HG03060 (cell line): ENCODE data around the gene NAA40.

ENCODE experiments used
- ATAC-seq: cut with Tn5 transposase; IDR thresholded peaks from one replicate; pipeline ENCODE4 v1.9.1; 2021; ENCODE audit warnings: low read depth, moderate number of reproducible peaks; ENCODE audit not compliant: unreplicated experiment

Gene NAA40

DNA sequence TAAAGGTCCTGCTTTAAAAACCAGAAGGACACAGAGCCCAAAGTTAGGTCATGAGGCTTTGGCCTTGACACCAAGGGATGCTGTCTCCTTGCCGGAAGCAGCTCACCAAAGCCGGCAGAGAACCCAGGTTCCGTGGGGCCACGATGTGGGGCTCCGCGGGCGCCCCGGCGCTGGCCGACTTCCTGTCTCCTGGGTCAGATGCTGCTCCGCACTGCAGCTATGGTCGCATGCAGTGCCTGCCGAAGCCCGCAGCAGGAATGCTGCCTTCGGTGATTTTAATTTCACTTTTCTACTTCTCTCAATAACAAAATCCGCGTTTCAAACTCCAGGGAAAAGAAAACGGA lies 47.0 kb downstream of the NAA40 start:
- no peak for ATAC-seq

DNA sequence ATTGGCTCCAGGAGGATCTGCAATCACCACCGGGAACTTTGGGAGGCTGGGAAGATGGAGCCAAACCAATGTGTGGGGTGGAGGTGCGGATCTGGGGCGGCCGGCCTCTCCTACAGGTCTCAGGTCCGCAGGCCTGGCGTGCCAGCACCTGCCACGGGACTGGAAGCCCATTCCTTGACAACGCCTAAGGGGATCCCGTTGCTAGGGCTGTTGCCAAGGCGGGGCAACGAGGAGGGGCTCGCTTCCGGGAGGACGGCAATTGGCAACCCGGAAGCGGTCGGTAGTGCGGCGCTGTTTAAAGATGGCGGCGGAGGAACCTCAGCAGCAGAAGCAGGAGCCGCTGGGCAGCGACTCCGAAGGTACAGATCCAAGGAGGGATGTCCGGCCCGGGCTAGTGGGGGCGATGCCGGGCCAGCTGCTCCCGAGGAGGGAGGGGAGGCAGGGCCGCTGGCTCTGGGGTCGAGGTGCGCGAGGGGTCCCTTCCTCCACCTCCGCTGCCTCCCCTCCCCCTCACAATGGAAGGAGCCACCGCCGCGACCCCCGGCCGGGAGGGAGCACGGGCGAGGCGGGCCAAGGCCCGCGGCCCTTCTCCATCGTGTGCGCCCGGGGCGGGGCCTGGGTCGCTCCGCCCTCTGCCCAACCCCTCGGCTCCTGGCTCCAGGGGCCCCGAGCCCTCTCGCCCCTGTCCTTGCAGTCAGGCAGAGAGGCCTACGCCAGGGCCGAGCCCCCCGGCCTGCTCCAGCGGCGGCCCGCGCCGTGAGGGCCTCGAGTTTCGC lies 47.5 kb downstream of the NAA40 start, which contains the start of gene OTUB1:
TSS of gene OTUB1 (plus strand) at position 283 of the 776 bp plus-strand sequence. CDS start at position 302, 19 bp downstream.
- ATAC-seq = no peak

DNA sequence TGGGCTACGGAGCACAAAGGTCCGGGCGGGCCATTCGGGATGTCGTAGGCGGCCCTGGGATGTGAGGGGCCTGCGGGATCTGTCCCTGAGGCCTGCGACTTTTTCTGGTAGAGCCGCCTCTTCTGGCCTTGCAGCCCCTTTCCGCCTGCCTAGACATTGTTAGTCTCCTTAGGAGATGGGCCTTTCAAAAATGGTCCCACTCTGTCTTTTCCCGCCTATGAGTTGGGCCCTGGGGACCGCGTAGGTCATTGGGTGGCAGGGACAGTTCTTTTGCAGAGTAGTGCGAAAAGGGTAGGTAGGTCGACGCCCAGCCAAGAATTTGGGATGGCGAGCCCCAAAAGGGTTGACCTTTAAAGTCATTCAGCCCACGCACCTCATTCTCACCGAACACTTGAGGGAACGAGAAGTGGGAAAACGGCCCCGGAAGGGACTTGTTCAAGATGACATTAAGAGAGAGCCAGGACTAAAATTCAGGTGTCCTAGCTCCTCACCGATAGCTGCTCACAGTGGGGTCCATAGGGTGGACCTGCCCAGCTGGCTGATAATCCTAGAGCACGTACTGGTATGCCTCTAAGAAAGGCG lies 48.2 kb downstream of the NAA40 start:
- ATAC-seq = no peak

DNA sequence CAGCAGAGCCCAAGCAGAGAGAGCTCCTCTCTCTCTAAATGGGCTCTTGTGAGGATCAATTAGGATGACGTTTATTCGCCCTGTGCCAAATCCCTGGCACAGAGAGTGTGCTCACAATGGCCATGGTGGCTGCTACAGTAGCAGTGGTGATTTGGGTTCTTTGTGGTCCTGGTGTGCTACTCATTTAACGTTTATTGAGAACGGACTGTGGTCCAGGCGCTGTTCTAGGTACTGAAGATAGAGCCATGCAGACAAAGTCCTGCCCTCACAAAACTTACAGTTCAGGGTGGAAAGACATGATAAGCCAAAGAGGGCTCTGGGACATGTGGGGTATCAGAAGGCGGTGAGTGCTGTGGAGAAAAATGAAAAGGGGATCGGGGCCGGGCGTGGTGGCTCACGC lies 52.8 kb downstream of the NAA40 start:
- no peak for ATAC-seq

DNA sequence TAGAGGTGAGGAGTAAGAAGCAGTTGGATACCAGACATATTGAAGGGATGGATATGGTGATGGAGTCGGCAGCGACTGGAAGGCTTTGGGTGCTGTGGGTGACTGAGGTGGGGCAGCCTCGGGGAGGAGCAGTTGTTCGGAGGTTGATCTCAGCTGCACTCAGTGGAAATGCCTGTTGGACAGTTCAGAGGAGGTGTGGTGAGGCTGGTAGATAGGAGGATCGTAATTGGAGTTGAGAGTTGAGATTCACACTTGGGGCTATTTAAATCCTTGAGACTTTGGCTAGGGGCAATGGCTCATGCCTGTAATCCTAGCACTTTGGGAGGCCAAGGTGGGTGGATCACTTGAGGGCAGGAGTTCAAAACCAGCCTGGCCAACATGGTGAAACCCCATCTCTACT lies 54.3 kb downstream of the NAA40 start:
- no peak for ATAC-seq

DNA sequence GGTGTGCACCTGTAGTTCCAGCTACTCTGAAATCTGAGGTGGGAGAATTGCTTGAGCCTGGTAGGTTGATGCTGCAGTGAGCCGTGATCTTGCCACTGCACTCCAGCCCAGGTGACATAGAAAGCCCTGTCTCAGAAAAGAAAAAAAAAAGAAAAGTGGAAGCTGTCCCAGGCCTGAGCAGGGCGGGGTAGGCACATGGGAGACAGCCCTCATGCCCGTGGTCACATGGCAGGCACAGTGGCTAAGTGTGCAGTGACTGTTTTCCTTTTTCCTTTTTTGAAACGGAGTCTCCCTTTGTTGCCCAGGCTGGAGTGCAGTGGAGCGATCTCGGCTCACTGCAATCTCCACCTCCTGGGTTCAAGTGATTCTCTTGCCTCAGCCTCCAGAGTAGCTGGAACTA lies 55.2 kb downstream of the NAA40 start:
- no peak for ATAC-seq

DNA sequence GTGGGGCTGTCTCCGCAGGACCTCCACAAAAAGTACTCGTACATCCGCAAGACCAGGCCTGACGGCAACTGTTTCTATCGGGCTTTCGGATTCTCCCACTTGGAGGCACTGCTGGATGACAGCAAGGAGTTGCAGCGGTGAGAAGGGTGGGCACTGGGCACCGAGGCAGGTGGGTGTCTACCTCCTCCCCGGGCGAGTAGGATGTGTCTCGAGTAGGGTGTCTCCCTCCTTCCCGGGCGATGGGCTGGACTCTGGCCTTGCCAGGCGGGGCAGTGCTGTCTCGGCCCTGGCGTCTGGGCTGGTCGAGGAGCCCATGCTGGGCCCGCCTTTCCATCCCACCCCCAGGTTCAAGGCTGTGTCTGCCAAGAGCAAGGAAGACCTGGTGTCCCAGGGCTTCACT lies 57.7 kb downstream of the NAA40 start:
- ATAC-seq = no peak

DNA sequence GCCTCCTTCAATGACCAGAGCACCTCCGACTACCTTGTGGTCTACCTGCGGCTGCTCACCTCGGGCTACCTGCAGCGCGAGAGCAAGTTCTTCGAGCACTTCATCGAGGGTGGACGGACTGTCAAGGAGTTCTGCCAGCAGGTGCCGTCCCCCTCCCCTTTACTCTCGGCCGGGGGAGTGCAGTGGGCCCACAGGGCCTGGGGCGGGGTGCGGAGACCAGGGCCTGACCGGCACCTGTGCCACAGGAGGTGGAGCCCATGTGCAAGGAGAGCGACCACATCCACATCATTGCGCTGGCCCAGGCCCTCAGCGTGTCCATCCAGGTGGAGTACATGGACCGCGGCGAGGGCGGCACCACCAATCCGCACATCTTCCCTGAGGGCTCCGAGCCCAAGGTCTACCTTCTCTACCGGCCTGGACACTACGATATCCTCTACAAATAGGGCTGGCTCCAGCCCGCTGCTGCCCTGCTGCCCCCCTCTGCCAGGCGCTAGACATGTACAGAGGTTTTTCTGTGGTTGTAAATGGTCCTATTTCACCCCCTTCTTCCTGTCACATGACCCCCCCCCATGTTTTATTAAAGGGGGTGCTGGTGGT lies 58.4 kb downstream of the NAA40 start:
- ATAC-seq = no peak

DNA sequence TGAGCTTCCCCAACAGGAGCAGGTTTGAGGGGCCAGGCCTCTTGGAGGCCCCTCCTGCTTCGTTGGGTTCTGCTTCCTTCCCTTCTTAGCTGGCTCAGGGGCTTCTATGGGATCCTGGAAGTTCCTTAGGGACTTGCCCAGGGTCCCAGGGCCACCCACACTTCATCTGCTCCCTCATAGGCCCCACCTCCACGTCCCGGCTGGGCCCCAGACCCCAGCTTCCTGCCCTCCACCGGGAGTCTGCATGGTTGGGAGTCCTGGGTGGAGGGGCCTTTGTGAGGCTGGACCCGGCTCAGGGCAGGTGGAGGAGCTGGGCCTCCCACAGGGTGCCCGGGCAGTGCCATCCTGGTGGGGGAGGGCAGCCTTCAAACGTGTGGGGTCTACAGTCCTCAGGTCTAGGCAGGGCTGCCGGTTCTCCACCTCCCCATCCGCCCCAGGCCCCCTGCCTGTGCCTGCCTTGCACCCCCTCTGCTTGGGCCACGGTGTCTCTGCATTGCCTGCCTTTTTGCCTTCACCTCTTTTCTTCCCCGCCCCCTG lies 59.1 kb downstream of the NAA40 start:
- ATAC-seq = no peak

DNA sequence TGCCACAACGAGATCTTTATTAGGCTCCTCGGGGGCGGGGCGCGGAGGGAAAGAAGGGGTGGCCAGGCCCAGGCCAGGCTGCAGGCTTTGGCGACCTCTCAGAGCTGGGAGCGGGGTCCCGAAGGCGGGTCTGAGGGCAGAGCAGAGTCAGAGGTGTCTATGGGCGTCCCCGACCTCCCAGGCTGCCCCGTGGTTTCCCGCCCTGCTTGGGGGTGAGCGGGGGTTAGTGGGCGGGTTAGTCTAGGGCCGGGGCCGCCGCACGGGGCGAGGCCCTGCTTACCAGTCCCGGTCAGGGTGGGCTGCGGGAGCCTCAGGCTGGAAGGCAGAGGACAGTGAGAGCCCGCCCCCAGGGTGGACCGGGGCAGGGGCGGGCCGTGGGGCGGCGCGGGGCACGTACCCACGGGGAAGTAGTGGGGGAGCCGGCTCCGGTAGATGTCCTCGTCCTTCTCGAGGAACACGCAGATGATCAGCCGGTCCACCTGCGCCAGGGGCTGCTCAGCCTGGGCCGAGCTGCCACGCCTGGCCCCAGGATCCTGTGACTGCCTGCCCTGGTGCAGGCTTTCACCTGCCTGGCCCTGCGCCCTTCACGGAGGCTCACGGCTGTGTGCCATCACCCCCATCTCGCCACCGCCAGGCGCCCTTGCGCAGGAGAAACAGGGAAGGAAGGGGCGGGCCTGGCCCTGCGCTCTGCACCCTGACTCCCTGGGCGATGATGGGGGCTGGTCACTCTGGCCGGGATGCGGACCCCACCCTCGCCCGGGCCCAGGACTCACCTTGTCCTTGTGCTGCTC lies 60.0 kb downstream of the NAA40 start:
- ATAC-seq = no peak

DNA sequence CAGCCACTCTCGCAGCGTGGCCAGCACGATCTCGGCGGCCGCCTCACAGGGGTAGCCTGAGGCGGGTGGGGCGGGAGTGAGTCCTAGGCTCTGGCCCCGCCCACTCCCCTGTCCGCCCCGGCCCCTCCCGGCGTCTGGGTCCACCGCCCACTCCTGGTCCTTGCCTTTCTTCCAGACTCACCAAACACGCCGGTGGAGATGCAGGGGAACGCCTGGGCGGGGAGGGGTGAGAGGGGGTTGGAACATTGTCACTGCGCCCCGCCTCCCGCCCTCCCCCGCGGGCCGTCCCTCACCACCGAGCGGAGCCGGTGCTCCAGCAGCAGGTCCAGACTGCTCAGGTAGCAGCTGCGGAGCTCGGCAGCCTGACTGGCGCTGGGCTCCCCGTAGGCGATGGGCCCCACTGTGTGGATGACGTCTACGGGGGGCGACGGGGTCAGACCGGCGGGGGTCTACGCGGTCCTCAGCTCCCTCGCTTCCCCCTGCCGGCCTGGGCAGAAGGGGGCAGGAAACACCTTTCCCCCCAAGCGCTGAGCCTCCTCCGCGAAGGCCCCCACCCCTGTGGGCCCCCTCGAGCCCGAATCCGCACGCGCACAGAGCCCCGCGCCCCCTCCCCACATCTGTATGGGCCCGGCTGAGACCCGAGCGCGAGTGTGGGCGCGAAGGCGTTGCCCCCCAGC lies 60.7 kb downstream of the NAA40 start:
- ATAC-seq = no peak

DNA sequence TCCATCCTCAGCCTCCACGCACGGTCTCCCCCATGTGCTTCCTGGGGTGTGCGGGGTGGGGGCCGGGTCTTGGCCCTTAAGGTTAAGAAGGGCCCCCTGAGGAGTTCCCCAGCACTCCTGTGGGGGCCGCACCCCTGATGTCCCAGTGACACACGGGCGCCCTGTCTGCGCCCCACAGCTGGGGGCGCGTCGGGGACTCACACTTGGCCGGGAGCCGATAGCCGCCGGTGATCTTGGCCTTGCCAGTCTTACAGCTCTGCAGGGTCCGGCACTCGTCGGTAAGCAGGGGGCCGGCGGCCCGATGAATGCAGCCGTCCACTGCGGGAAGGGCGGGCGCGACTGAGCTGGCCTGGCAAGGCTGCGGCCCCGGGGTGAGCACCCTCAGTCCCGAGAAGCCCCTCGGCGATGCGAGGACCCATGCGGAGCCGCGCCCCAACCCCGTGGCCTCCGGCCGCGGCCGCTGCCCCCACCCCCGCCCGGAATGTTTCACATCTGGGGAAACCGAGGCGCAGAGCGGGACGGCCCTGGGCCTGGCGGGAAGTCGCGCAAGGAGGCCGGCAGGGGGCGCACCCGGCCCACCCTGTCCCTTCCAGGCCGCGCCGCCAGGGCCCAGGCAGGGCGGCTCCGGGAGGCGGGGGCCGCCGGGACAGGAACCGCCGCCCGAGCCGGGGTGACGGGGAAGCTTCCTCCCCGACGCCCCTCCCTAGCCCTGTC lies 61.4 kb downstream of the NAA40 start:
- ATAC-seq = no peak

DNA sequence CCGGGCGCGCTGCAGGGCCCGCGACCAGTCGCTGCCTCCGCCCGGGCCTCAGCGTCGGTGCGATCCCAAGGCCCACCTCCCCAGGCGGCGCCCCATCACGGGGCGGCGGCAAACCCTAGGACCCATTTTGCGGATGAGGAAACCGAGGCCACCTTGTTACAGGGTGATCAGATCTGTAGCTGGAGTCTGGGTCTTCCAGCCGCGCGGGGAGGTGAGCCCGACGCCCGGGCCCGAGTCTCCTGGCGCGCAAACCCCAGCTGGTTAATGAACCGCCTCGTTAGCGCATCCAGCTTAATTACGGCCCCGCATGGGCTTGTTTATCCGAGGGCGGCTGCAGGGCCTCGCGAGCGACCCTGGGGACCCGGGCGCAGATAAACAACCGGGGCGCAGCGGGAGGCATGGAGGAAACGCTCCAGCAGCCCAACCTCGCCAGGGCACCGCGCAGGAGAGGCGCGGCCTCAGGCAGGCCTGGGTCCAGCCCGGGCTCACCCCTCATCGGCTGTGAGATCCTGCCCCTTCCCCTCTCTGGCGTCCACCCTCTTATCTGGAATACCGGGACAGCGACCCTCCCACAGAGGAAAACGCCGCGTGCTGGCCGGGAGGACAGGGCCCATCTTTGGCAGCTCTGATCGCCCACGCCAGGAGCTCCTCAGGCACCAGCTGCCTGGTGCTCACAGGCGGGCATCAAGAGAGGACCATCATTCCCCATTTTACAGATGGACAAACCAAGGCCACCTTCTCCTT lies 62.1 kb downstream of the NAA40 start:
- no peak for ATAC-seq

DNA sequence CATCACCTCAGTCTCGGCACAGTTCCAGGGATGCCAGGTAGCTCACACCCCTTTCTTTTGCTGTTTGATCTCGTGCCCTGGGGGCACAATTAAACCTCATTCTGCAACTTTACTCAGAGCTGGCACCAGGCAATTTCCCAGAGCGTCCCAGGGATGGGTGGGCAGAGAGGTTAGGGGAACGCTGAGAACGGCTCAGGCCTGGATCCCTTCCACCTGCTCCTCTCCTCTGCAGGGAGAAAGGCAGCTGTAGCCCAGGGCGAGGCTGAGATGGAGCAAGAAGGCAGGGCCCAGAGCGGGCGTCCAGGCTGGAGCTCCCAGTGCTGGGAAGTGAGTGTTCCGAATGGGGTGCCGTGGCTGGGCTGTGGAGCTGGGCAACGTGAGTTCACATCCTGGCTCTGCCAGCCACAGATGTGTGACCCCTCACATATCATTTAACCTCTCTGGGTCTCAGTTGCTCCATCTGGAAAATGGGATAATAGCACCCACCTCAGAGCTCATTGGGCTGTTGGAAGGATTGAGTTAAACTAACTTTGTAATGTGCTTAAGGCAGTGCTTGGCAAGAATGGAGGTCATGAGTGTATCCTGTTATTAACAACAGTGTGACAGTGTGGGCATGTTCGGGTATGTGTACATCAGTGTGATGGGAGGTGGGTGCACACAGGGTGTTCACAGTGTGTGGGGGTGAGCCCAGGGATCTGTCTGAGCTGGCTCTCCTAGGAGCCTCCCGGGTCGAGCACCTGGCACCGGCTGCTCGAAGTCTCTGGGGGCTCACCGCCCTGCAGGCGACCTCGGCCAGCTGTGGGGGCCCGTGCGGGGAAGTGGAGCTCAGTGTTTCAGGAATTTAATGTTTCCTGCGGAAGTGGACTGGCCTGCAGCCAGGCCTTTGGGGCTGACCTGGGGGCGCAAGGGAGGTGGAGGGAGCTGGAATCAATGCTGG lies 63.0 kb downstream of the NAA40 start:
- no peak for ATAC-seq

DNA sequence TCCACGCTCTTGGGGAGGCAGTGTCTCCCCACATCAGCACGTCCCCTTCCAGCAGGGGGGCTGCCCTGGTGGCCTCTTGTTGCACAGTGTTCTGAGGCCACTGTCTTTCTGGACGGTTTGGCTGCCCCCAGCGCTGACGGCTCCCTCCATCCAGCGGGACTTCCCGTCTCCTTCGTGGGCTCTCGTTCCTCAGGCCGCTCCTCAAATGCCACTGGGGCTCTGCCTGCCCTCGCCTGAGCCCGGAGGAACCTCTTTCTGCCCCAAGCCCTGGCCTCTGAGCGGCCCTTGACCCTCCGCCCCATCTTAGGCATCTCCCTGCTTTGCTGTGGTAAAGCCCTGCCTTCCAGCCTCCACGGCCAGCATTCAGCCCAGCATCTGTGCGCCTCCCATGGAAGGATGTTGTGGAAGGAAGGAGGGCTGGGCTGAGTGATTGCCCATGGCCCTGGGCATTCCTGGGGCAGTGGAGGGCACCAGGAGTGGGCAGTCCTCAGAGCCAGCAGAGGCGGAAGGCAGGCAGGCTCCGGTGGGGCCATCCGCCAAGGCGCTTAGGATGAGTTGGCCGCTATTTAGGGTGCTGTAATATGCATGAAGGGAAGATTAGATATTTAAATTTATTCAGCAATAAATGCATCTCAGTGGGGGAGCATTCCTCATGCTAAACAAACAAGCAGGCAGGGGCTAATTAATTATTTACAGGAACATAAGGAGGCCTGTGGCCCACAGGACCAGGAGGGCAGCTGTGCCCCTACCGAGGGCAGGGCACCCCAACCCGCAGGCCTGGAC lies 65.2 kb downstream of the NAA40 start:
- no peak for ATAC-seq

DNA sequence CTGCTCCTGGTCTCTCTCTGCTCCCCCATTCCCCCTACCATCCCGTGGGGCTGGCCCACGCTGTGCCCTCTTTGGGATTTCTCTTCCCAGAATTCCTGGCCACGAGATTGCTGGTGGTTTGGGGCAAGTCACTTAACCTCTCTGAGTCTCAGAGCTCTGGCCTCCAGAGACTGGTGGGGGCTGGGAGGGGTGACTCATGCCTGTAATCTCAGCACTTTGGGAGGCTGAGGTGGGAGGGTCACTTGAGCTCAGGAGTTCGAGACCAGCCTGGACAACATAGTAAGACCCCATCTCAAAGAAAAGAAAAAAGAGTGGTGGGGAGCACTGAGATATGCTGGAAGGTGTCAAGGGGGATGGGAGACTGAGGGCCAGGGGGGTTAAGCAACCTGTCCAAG lies 65.8 kb downstream of the NAA40 start:
- no peak for ATAC-seq

DNA sequence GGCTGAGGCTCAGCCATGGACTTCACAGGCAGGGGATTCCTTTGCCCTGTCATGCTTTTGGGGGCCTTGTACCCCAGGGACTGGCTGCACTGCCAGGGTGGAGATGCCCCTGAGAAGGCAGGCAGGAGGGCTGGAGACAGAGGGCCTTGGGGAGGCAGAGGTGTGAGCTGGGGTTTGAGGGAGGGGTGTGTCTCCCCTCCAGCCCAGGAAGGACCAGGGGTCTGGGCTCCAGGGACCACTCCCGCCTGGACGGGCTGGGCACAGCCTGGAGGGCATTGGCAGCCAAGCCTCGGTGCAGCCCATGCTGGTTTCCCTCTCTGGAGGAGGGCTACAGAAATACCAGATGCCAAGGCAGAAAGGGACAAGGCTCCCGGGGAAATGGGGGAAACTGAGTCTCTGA lies 66.9 kb downstream of the NAA40 start:
- ATAC-seq = no peak
